GM18870 (cell line): ENCODE data around the gene GABRA4.

Experiments
- ATAC-seq: cut with Tn5 transposase; IDR thresholded peaks from one replicate; pipeline ENCODE4 v1.9.1; 2021; ENCODE audit warnings: moderate library complexity; ENCODE audit not compliant: unreplicated experiment

GABRA4 gene

GRCh38 chr4:46993075-46994006 is at the start of gene GABRA4:
GABRA4 (minus strand) TSS chr4:46993581; CDS start chr4:46993424, 157 bp downstream.
- ATAC-seq, result no peak

- ATAC-seq, result no peak
These were observed 47.4 kb upstream of the GABRA4 start for GRCh38 chr4:47040828-47041227.

- ATAC-seq, result no peak
These were observed 44.9 kb upstream of the GABRA4 start for GRCh38 chr4:47038263-47038662.

GRCh38 chr4:47032405-47033106 is 39.2 kb upstream of the GABRA4 start:
- peak; percentile 90 for ATAC-seq

GRCh38 chr4:47031751-47032404 is 38.5 kb upstream of the GABRA4 start:
- ATAC-seq, result no peak

- no peak for ATAC-seq
These were observed 37.8 kb upstream of the GABRA4 start, which contains the start of gene GABRB1 for GRCh38 chr4:47031011-47031678. GABRB1 (plus strand) TSS chr4:47031567.

GRCh38 chr4:47017494-47017893 is 24.1 kb upstream of the GABRA4 start:
- ATAC-seq, result no peak

GRCh38 chr4:47017081-47017480 is 23.7 kb upstream of the GABRA4 start:
- no peak for ATAC-seq

- ATAC-seq, result no peak
These were observed 20.0 kb upstream of the GABRA4 start for GRCh38 chr4:47013373-47013772.

- ATAC-seq, result no peak
These were observed 19.3 kb upstream of the GABRA4 start for GRCh38 chr4:47012676-47013075.

- peak; percentile 97 for ATAC-seq
These were observed 17.6 kb upstream of the GABRA4 start for GRCh38 chr4:47010912-47011446.

- peak; percentile 22 for ATAC-seq
These were observed 17.0 kb upstream of the GABRA4 start for GRCh38 chr4:47010347-47010911.

GRCh38 chr4:47002580-47002979 is 9.2 kb upstream of the GABRA4 start:
- ATAC-seq, result peak; percentile 62

- ATAC-seq, result no peak
These were observed 7.0 kb upstream of the GABRA4 start for GRCh38 chr4:47000406-47000805.

GRCh38 chr4:46999566-46999965 is 6.2 kb upstream of the GABRA4 start:
- ATAC-seq, result no peak

GRCh38 chr4:46994007-46994405 is 625 bp upstream of the GABRA4 start:
- ATAC-seq, result no peak

- ATAC-seq, result no peak
These were observed 1.0 kb downstream of the GABRA4 start for GRCh38 chr4:46992338-46992737.

- no peak for ATAC-seq
These were observed 6.3 kb downstream of the GABRA4 start for GRCh38 chr4:46986922-46987638.

GRCh38 chr4:46984781-46985180 is 8.6 kb downstream of the GABRA4 start:
- no peak for ATAC-seq

- no peak for ATAC-seq
These were observed 12.5 kb downstream of the GABRA4 start for GRCh38 chr4:46980851-46981250.
